ENCODE measurements around the gene GAL3ST1. TPM values are rescaled to one million over a fixed set of nuclear protein-coding genes. Genes with fewer than 3 reads are reported as not detected.

Gene GAL3ST1
- total and polyA plus RNA-seq, 2 donors (not counting 1 experiment from before 2014, with no cell fraction given): 0.70 TPM; not detected in 1

DNA sequence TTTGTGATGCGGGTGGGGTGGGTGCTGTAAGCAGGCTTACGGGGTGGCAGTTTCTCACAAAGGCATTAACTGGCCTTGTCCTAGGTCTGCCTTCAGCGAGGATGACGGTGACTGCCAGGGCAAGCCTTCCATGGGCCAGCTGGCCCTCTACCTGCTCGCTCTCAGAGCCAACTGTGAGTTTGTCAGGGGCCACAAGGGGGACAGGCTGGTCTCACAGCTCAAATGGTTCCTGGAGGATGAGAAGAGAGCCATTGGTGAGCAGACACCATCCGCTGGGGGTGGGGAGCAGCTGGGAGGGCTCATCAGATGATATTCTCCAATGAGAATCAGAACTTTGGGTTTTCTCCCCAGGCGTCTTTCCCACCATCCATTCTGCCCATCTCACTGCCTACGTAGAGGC lies 38.3 kb upstream of the GAL3ST1 start:
- Histone ChIP-seq H3K4me3 (ENCODE audit: control extremely low read depth in 1 of 5, extremely low read depth in 1 of 5, insufficient read depth in 1 of 5, low read depth in 2 of 5, low read length in 4 of 5) (no peak overlapping the region), H4K20me1 (ENCODE audit: control insufficient read depth, insufficient read depth, low read length, poor library complexity, severe bottlenecking) (no peaks in the 10 kb centered on the region), H3K27ac (ENCODE audit: low read length in 2 of 2) (no peak overlapping the region), H3K4me1 (ENCODE audit: control insufficient read depth in 2 of 2, insufficient read depth in 2 of 2, low read length in 2 of 2) (peaks cover 0 to 19% of the 10 kb centered on the region in 2 donors), H3K27me3 (replicated peaks in 1 of 4; ENCODE audit: control extremely low read depth in 1 of 4, control insufficient read depth in 3 of 4, insufficient read depth in 4 of 4, low read length in 3 of 4) (no peaks in the 10 kb centered on the region), H3K79me2 (ENCODE audit: control insufficient read depth, insufficient read depth, low read length) (no peaks in the 10 kb centered on the region), H3K9me3 (ENCODE audit: control extremely low read depth in 1 of 3, control insufficient read depth in 2 of 3, insufficient read depth in 1 of 3, low read length in 2 of 3) (no peaks in the 10 kb centered on the region), H2AFZ (ENCODE audit: insufficient read depth, low read depth, low read length, poor library complexity, severe bottlenecking) (no peak overlapping the region), H3K36me3 (replicated peaks in 1 of 2; ENCODE audit: control extremely low read depth in 1 of 2, control insufficient read depth in 1 of 2, extremely low read depth in 1 of 2, insufficient read depth in 2 of 2, low read length in 1 of 2) (no peaks in the 10 kb centered on the region), H3K9ac (ENCODE audit: low read length) (no peak overlapping the region), H3K4me2 (replicated peaks; ENCODE audit: low read depth, low read length, poor library complexity, severe bottlenecking) (no peak overlapping the region)
- ATAC-seq (ENCODE audit: low read depth) (no peak), DNase-seq (no peak)
- intact Hi-C loops (cut with micrococcal nuclease): no loop called here
- Mint-ChIP-seq H3K4me3 (no peak overlapping the region), H3K27me3 (peaks cover 25% of the 10 kb centered on the region), H3K4me1 (peaks cover 10% of the 10 kb centered on the region), H3K27ac (no peak overlapping the region), H3K9me3 (ENCODE audit: insufficient read depth) (no peaks in the 10 kb centered on the region)
- ChIA-PET CTCF (no interaction called here), POLR2A (no interaction called here)
- TF ChIP-seq EZH2 (IDR thresholded peaks at IDR 0.05; ENCODE audit: borderline replicate concordance, insufficient read depth, low read depth, low read length, poor library complexity, severe bottlenecking): no peak
- TF ChIP-seq, protein P1, sequence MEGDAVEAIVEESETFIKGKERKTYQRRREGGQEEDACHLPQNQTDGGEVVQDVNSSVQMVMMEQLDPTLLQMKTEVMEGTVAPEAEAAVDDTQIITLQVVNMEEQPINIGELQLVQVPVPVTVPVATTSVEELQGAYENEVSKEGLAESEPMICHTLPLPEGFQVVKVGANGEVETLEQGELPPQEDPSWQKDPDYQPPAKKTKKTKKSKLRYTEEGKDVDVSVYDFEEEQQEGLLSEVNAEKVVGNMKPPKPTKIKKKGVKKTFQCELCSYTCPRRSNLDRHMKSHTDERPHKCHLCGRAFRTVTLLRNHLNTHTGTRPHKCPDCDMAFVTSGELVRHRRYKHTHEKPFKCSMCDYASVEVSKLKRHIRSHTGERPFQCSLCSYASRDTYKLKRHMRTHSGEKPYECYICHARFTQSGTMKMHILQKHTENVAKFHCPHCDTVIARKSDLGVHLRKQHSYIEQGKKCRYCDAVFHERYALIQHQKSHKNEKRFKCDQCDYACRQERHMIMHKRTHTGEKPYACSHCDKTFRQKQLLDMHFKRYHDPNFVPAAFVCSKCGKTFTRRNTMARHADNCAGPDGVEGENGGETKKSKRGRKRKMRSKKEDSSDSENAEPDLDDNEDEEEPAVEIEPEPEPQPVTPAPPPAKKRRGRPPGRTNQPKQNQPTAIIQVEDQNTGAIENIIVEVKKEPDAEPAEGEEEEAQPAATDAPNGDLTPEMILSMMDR (IDR thresholded peaks at IDR 0.05): no peak
- WGBS (ENCODE audit: insufficient coverage): over 99% methylated on average over 5 of the region's 8 CpGs

DNA sequence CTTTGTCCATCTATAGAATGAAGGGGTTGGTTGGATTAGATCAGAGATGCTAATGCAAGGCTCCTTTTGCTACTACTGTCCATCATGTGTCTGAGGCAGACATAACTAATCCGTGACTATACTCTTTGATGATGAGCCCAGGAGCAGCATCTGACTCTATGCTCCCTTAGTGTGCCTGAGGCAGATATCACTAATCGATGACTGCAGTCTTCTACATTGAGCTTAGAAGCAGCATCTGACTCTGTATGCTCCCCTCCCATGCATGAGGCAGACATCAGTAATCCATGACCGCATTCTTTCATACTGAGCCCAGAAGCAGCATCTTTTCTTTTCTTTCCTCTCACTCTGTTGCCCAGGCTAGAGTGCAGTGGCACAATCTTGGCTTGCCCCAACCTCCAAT lies 36.7 kb upstream of the GAL3ST1 start:
- H3K36me3 ChIP-seq (replicated peaks in 1 of 2; ENCODE audit: control extremely low read depth in 1 of 2, control insufficient read depth in 1 of 2, extremely low read depth in 1 of 2, insufficient read depth in 2 of 2, low read length in 1 of 2): no peaks in the 10 kb centered on the region
- no peak for ATAC-seq (ENCODE audit: low read depth)
- no peak overlapping the region for H3K9ac ChIP-seq (ENCODE audit: low read length)
- no peaks in the 10 kb centered on the region for H3K79me2 ChIP-seq (ENCODE audit: control insufficient read depth, insufficient read depth, low read length)
- DNase-seq: no peak
- no peak overlapping the region for H3K27ac Mint-ChIP-seq
- H3K4me3 Mint-ChIP-seq: no peak overlapping the region
- no peak overlapping the region for H3K4me3 ChIP-seq (ENCODE audit: control extremely low read depth in 1 of 5, extremely low read depth in 1 of 5, insufficient read depth in 1 of 5, low read depth in 2 of 5, low read length in 4 of 5)
- WGBS (ENCODE audit: insufficient coverage): 100% methylated on average over 3 of the region's 3 CpGs
- no peaks in the 10 kb centered on the region for H3K27me3 ChIP-seq (replicated peaks in 1 of 4; ENCODE audit: control extremely low read depth in 1 of 4, control insufficient read depth in 3 of 4, insufficient read depth in 4 of 4, low read length in 3 of 4)
- peaks cover 11 to 34% of the 10 kb centered on the region in 2 donors for H3K4me1 ChIP-seq (ENCODE audit: control insufficient read depth in 2 of 2, insufficient read depth in 2 of 2, low read length in 2 of 2)
- H3K9me3 Mint-ChIP-seq (ENCODE audit: insufficient read depth): no peaks in the 10 kb centered on the region
- H4K20me1 ChIP-seq (ENCODE audit: control insufficient read depth, insufficient read depth, low read length, poor library complexity, severe bottlenecking): no peaks in the 10 kb centered on the region
- H3K27ac ChIP-seq (ENCODE audit: low read length in 2 of 2): no peak overlapping the region
- H2AFZ ChIP-seq (ENCODE audit: insufficient read depth, low read depth, low read length, poor library complexity, severe bottlenecking): no peak overlapping the region
- CTCF ChIA-PET: no interaction called here
- H3K27me3 Mint-ChIP-seq: peaks cover 23% of the 10 kb centered on the region
- H3K4me2 ChIP-seq (replicated peaks; ENCODE audit: low read depth, low read length, poor library complexity, severe bottlenecking): no peak overlapping the region
- peaks cover 22% of the 10 kb centered on the region for H3K4me1 Mint-ChIP-seq
- intact Hi-C loops (cut with micrococcal nuclease): no loop called here
- no peaks in the 10 kb centered on the region for H3K9me3 ChIP-seq (ENCODE audit: control extremely low read depth in 1 of 3, control insufficient read depth in 2 of 3, insufficient read depth in 1 of 3, low read length in 2 of 3)
- no peak for TF ChIP-seq EZH2 (IDR thresholded peaks at IDR 0.05; ENCODE audit: borderline replicate concordance, insufficient read depth, low read depth, low read length, poor library complexity, severe bottlenecking)
- TF ChIP-seq, protein P1 (IDR thresholded peaks at IDR 0.05): no peak
- POLR2A ChIA-PET: no interaction called here

All from B cell (primary cell).